ENCODE measurements around the gene LCN2.

Gene LCN2

GRCh38 chr9:128143525-128144238 lies 5.6 kb upstream of the LCN2 start:
- no peak for DNase-seq (ENCODE audit: low read depth)
- no peak for TF ChIP-seq CTCF (IDR thresholded peaks at IDR 0.05; ENCODE audit: insufficient read depth, low read depth, low read length, missing control alignments)
- H3K4me3 ChIP-seq (ENCODE audit: low read depth, low read length) = no peak overlapping the region

DNA sequence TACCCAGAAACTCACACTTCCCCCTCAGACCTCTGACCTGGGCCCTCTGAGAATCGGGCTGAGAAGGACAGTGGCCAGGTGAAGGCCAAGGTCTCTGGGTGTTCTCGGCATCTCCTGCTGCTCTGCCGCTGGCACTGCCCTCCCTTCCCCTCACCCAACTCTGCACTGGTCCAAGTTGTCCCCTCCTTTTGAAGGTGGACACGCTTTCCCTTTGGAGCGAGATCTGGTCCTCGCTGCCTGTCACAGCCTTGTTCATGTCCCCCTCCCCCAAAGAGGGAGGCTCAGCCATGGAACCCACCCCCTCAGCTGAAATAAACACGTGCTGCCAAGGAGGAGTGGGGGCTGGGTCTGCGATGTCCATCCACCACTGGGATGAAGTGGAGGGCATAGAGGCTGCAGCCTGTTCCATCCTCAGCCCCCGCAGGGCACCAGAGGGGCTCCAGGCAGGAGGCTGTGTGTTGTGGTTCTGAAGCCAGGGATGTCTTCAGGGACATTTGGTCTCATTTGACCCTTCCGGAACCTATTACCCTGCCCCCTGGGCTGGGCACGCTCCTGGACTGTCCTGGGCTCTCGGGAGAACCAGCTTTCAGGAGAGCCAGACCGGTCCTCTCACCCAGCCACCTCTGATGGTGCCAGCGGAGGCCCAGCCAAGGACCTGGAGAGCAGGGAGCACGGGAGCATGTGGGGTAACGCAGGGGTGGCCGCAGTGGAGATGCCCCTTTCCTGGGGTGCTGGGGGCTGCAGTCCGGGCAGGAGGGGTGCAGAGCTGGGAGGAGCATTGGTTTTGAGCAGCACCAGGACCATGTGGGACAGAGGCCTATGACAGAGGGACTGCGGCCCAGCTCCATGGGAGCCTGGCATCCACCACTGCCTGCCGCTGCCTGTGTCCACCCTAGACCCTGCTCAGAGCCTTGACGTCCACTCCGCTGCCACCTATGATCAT lies 4.7 kb upstream of the LCN2 start:
- no peak for DNase-seq (ENCODE audit: low read depth)
- no peak overlapping the region for H3K4me3 ChIP-seq (ENCODE audit: low read depth, low read length)
- TF ChIP-seq CTCF (IDR thresholded peaks at IDR 0.05; ENCODE audit: insufficient read depth, low read depth, low read length, missing control alignments) = no peak

DNA sequence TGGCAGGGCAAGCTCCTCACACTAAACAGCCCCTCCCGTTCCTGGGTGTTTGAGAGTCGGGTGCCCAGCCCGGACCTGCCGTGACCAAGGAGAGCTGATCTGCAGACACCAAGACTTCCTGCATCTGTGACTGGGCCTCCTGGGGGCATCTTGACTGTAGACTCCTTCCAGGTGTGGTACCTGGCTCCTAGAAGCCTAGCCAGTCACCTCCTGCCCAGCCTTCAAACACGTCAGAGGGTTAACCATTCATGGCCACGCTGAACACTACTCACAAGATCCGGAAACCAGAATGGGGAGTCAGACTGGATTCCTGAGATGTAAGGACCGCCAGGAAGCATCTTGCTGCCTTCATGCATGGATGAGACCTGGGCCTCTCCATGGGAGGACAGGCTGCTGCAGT lies 3.7 kb upstream of the LCN2 start:
- no peak for DNase-seq (ENCODE audit: low read depth)
- H3K4me3 ChIP-seq (ENCODE audit: low read depth, low read length) = no peak overlapping the region
- TF ChIP-seq CTCF (IDR thresholded peaks at IDR 0.05; ENCODE audit: insufficient read depth, low read depth, low read length, missing control alignments) = no peak

GRCh38 chr9:128145951-128146351 lies 3.3 kb upstream of the LCN2 start:
- no peak for DNase-seq (ENCODE audit: low read depth)
- no peak overlapping the region for H3K4me3 ChIP-seq (ENCODE audit: low read depth, low read length)
- no peak for TF ChIP-seq CTCF (IDR thresholded peaks at IDR 0.05; ENCODE audit: insufficient read depth, low read depth, low read length, missing control alignments)

DNA sequence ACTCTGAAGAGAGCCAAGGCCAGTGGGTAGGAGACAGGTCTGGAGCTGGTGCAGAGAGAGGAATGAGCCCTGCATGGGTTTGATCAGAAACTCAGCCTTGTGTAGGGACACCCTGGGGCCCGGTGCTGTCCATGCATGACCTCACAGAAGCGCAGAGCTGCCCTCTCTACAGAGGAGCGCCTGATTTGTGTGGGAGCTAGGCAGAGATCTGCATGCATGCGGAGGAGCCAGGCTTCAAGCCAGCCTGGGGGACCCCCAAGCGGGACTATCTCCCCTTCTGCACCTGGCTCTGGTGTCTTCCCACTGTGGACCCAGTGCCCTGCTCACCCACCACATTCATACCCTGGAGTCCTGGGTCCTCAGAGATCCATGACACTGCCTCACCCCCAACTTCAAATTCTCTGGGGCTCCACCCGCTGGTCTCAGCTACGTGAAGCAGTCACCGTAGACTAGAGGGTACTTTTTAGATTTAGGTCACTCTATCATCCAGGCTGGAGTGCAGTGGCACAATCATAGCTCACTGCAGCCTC lies 2.6 kb upstream of the LCN2 start:
- no peak for DNase-seq (ENCODE audit: low read depth)
- H3K4me3 ChIP-seq (ENCODE audit: low read depth, low read length) = no peak overlapping the region
- TF ChIP-seq CTCF (IDR thresholded peaks at IDR 0.05; ENCODE audit: insufficient read depth, low read depth, low read length, missing control alignments) = no peak

DNA sequence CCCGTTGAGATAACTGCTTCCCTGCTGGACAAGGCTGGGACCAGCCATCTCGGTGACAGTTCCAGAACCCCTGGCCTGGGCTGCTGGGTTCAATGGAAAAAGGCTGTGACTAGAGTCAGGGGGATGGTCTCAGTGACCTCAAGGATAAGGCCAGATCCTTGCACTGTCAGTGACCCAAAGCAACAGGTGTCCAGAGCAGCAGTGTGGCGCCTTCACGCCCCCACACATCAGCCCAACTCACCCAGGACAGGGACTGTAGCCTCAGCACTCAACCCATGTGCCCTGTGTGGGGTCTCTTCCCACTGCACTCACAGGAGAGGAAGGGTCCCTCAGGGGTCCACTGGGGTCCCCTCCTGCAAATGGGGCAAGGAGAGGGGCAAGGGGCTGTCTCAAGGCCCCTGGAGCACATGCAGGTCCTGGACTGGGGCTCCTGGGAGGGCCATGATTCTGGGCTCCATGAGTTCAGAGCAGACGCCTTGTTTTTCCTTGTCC lies 698 bp upstream of the LCN2 start:
- DNase-seq (ENCODE audit: low read depth) = no peak
- no peak for TF ChIP-seq CTCF (IDR thresholded peaks at IDR 0.05; ENCODE audit: insufficient read depth, low read depth, low read length, missing control alignments)
- H3K4me3 ChIP-seq (ENCODE audit: low read depth, low read length) = no peak overlapping the region

Data from GM12865 (cell line).